NCI-H1092 treated with DMSO at 0.1 percent for 48 hours (cell line): ENCODE data around the gene MREG.
"Not testable (repeated sequence)": the region's sequence is repeated elsewhere in the genome, so short reads cannot be mapped to it uniquely, and the experiment has no call there.

ENCODE experiments used
- DNase-seq: peaks from one replicate; lab custom pipeline; 2025; lab: John Stamatoyannopoulos, UW

MREG gene

DNA sequence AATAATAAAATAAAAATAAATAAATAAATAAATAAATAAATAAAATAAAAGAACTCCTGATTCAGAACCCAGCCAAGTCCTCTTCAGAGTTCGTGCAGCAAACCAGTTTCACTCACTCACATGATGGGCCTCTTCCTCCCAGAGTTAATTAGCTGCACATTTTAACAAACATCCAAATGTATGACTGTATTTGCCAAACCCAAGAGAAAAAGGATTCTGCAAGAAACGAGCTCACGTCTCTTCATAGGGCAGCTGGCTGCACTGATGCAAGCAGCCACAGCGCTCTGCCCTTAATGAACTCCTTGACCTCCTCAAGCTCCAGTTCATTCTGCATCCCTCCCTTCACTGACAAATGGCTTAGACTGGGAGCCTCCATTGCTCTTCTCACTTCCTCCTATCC is 55.1 kb downstream of the MREG start:
- DNase-seq, result no peak

DNA sequence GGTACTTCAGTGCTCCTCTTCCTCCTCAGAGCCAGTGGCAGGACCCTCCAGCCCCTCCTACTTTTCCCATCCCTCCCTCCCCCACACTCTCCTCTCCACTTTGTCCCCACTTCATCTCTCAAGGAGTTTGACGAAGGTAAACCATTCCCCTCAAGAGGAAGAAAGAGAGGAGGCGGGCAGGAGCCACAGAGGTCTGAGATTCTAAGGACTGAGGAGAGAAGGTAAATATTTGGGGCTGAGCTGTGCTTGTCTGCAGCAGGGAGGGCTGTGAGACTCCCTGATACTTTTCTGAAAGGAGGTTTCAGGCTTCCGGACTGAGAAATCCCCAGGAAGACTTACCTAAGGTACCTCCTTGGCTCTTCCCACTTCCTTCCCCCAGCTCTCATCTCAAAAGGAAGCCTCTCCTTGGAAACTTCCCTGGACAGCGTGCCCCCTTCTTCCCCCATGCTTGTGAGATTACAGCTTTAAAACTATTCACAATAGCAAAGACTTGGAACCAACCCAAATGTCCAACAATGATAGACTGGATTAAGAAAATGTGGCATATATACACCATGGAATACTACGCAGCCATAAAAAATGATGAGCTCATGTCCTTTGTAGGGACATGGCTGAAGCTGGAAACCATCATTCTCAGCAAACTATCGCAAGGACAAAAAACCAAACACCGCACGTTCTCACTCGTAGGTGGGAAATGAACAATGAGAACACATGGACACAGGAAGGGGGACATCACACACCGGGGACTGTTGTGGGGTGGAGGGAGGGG is 55.8 kb downstream of the MREG start:
- DNase-seq, result not testable (repeated sequence)

DNA sequence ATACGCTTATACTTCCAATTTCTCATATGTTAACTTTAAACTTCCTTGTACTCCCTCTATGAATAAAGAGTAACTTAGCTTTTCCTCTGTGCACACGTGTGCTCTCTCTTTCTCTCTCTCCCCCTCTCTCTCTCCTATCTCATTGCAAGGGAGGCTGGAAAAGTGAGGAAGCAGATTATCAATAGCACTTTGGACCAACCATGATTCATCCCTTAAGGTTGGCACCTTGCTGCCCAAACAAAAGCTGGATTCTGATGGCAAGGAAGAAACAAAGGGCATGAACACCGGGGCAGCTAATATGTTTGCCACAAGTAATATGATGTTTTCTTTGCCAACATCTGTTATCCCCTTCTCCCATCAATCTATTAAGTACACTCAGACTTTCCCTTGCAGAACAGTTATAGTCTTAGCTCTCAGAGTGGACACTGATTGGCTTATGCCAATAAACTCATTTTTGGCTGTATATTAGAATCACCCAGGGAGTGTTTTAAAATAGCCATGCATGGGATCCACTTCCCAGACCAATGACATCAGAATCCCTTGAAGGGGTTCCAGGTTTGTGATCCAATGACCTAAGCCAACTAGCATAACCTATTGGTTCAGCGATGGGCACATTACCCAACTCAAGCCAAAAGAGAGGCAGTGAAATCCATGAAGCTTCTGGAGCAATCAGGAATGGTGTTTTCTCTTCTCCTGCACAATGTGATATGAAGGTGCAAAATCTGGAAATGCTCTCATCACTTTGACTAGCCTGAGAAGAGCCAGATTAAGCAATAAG is 60.3 kb downstream of the MREG start:
- DNase-seq, result no peak

DNA sequence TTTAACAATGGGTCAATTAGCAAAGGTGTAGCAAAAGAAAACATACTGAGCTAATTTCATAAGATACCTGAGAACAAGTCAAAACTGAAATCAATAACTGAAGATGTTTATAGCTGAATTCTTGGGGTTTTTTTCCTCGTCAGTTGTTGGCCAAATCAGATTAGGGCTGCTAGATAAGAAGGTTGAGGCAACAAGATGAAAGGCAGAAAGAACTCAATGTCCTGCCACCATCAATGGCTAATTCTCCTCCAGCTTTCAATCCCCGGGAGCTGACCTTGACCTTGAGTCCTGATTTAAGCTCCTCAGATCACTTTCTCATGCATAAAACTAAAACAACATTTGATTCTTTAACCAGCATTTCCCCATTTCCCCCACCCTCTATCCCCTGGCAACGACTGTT is 61.8 kb downstream of the MREG start:
- no peak for DNase-seq

DNA sequence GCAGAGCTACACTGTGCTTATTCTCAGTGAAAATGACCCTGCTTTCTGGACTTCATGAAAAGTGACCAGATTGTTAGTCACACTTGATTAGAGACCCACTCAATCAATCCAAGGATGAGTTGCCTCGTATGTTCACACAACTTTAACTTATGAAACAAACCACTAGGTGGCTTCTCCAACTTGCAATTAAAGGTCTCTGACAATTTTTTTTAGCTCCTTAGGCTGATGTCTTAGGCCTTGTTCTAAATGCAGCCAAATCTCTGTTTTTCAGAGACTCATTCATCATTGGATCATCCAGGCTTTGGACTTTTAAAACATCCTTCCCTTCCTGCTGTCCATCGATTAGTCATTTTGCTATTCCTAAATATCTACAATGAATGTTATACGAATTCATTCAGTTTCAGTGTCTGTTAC is 63.4 kb downstream of the MREG start:
- peak; percentile 1 for DNase-seq

DNA sequence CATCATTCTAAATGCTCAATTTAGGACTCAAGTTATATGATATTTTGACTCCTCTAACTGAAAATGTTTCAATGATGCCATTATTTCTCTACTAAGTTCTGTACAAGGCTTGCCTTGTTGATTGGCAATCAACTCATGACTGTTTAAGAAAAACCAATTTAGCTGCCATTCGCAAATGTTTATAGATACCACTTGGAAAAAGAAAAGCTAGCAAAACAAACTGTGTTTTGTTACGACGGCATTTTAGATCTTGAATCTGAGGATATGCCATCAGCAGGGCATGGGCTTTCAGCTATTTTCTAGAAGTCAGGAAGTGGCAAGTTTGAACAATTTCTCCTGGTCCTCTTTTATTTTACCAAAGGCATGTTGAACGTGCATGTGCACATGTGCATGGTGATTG is 65.3 kb downstream of the MREG start:
- DNase-seq, result no peak

DNA sequence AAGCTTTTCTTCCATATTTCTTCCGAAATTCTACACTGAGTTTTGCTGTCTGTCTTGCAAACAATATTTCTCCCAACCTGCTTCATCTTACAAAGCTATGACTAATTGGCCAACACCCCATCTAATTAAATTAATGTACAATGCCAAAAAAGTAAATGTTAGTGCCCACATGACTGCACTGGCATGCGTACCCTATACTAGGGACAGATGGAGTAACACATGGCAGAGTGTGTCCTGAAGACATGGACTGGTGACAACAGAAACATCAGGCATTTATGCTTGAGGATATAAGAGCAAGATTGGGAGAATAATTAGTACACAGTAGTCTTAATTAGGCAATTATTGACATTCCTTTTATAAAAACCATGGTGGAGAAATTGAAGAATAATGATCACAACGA is 66.8 kb downstream of the MREG start:
- no peak for DNase-seq

DNA sequence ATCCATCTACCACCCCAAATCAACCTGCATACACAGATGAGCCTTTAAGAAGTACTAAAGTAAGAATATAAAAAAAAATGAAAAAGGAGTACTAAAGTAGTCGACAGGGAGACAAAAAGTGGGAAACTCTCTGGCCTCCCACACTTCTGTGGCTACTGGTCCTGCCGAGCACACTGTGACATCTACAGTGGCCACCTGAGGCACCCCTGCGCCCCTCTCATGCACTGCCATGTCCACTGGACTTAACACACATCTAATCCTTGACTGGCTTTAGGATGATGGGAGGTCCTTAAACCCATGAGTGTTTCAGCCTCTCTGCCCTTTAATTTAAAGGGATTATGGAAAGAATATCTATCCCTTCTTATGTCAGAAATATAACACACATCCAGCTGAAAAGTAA is 71.2 kb downstream of the MREG start:
- DNase-seq, result no peak

DNA sequence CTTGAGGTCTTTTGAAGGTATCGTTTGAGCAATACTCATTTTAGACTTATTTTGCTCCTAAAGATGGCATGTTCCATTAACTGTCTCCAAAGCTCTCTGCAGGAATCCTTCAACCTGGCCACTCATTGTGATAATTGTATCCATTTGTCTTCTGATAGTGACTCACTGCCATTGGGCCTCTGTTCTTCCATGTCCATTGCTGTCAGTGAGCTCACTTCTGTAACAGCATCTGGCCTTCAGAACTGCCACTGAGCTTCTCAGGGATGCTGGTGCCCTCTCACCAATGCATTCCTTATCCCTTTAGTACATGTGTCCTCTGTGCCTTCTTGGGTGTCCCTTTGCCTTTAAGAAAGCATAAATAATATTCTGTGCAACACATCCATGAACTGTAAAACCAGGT is 71.6 kb downstream of the MREG start:
- no peak for DNase-seq

DNA sequence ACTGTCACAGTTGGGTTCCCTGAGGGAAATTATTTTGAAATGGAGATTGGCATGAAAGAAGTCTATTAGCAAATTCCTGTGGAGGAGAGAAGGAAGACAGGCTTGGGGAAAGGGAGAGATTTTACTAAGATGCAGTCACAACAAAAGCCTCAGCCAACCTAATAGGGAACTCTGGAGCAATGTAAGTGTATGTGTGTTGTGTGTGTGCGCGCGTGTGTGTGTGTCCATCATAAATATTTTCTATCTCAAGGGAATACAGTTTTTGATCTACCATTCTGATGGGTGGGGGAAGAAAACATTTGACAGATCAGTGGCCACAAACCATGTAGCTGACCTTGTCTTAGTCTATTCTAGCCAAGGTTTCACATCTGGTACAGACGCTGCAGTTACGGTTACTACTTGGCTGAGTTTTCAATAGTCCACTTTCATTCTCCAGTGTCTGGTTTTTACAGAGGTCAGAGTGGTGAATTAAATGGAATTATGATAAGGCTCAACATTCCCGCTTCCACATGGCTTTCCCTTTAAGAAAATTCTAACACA is 72.6 kb downstream of the MREG start:
- DNase-seq, result no peak

DNA sequence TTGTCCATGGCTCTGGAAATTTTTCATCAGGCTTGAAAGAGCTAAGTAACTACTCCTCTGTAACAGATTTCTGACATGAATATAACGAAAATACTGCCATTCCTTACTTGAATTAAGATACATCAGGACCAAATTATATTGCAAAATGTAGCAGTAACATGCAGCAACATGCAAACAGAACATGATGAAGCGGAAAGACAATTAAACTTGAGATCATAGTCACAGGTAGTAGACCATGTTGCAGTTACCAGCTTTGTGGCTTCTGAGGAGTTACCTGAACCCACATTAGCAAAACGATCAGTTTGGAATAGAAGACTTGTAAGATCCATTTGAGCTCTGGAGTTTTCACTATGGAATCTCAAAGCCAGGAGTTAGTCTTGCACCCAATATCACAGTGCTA is 76.2 kb downstream of the MREG start:
- no peak for DNase-seq

DNA sequence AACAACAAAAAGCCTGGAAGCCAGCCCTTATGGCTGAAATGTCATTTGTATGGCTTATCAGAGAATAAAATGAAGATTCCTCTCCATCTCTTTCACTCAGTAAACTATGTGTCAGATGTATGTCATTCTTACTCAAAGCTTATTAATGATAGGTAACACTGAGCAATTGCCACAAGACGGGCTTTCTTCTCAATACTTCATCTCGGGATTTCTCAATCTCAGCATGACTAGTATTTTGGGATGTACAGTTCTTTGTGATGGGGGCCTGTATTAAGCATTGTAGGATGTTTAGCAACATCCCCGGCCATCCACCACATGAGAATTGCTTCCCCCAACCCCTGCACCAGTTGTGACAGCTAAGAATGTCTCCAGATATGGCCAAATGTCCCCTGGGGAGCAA is 80.2 kb downstream of the MREG start:
- DNase-seq, result no peak

DNA sequence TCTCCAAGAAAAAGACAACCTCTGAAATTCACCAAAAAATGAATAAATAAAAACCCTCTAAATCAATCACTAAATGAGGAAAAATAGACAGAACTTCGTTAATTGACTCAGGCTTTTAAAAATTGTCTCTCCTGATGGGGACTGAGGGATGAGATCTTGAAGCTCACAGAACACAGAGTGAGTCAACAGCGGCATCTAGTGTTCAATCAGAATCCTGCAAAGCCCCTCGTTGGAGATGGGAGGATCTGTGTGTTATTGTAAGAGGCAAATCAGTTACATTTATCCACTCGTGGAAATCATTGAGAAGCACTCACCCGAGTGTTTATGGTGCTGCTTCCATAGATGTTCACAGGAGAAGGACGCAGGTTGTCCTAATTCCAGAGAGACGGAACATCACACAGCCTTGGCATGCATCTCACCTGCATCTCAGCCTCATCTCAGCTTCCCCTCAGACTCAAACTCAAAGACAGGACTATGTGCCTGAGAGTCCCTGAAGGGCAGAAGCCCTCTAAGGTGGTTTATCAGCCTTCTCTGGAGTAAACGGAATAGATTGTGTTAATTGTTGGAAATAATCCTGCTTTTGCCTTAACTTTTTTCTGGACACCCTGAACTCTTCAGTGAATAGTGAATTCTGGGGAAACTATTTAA is 82.0 kb downstream of the MREG start:
- DNase-seq, result peak; percentile 21

DNA sequence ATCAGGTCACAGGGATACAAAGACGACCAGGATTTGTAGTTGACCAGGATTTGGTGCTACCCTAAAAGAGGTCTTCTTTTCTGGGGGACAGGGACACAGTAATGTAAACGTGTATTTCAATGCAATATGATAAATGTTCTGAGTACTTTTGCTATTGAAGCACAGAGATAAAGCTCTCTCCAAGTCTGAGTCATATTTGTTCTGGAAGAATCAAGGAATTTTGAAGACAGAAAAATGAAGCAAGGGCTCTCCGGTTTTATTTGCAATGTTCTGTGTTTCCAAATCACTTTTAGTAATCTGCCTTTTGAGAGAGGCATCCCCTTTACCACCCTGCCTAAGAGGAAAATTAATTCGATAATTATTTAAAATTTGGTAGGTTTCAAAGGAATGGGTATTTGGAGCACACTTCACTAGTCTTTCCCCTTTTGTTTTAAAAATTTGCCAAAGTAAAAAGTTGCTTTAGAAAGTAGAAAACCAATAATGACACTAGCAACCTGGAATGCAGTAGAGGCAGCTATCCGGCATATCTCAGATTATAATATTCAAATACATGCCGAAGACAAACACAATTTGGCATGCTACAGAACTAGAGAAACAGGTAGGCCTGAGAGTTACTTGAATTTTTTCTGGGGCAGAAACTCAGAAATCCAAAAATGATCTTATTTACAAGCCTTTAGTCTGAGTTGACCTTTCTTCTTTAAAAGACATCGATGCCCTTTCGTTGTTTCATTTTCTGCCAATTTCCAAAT is 82.7 kb downstream of the MREG start:
- DNase-seq, result no peak

DNA sequence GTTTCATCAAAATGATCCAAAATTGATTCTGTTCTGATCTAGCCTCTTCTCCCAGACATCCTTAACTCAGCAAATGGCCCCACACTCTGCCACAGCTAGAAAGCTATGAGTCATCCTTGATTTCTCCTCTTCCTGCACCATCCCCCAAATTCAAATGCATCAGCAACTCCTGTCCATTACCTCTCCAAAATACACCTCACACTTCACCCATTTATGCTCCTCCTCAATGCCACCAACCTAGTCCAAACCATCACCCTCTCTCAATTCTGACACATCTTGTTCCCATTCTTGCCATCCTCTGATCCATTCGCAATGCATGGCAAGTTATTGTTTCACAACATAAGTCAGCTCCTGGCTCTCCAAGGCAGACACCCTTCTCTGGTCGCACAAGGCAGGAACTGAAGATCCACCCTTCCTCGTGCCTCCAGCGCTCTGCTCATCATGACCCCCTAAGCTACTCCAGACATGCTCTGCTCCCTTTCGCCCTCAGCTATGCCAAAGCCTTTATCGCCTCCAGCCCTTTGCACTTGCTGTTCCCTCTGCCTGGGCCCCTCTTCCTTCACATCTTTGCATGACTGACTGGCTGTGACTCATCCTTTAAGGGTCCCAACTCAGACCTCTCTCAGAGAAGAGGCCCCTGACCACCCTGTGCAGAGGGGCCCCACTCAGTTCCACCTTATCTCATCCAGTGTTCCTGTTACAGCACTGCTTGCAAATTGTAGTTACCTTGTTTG is 83.6 kb downstream of the MREG start:
- no peak for DNase-seq

DNA sequence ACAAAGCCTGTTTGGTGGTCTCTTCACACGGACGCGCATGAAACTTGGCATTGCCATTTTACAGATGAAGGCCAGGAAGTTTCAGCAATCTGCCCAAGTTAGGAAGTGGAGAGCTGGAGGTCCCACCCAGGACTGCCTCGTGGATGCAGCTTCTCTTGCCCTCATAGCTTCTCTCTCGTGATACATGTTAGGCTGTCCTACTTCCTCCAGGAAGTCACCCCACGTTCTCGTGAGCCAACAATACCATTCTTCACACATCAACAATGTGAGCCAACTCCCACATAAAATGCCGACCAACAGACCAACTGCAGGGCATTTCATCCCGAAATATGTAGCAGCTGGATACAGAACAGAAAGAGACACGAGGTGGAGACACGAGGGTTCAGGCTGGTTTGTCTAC is 85.3 kb downstream of the MREG start:
- DNase-seq, result no peak

DNA sequence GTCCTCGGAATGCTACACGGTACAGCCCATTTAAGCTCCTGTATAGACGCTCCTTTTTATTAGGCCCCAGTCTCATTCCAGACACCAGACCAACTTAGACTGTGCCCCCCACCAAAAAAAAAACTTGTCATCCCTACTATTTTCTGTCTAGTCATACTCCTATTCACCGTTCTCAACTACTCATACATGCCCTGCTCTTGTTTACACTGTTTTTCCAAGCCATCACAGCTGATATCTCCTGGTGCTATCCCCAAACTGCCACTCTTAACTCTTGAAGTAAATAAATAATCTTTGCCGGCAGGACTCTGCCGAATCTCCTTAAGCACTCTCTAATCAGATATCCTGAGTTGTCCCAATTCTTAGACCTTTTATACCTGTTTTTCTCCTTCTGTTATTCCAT is 86.4 kb downstream of the MREG start:
- not testable (repeated sequence) for DNase-seq

DNA sequence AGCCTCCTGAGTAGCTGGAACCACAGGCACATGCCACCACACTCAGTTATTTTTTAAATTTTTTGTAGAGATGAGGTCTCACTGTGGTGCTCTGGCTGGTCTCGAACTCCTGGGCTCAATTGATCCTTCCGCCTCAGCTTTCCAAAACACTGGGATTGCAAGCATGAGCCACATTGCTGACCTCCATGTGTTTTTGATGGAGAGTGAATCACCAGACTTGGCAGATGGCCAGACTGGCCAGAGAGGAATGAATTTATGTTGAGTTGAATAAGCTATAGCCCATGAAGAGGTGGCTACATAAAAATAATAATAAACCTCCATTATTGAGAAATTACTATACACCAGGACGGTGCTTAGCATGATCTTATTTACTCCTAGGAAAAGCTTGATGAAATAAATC is 91.5 kb downstream of the MREG start:
- no peak for DNase-seq

DNA sequence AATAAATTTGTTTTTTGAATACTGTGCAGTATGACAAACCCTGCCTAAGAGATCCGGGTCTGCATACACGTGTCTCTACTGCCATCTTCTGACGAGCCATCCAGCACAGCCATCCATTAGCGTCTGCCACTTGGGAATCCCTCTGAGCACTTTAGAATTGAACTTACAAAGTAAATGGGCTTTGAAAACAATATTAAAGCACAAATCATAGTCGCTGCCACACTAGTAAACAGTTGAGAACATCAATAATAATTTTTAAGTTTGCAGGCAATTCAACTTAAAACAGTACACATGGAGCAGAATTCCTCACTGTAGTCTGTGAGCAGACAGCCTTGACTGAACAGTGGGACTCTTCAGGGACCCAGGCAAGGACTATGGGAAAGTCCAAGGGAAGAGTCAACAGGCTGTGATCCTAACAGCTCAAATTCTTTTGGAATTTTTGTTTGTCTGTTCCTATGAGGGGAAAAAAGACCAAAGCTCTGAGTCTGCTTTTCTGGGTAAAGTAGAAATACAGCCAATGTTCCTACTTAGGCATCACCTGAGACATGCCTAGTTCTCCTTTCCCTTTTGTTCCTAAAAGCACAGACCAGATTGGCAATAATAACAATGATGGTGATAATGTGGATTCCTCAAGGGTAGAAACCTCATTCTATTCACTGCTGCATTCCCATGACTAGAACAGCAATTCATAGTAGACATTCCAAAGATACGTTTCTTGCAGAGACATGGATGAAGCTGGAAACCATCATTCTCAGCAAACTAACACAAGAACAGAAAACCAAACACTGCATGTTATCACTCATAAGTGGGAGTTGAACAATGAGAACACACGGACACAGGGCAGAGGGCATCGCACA is 92.9 kb downstream of the MREG start:
- DNase-seq, result peak; percentile 53

DNA sequence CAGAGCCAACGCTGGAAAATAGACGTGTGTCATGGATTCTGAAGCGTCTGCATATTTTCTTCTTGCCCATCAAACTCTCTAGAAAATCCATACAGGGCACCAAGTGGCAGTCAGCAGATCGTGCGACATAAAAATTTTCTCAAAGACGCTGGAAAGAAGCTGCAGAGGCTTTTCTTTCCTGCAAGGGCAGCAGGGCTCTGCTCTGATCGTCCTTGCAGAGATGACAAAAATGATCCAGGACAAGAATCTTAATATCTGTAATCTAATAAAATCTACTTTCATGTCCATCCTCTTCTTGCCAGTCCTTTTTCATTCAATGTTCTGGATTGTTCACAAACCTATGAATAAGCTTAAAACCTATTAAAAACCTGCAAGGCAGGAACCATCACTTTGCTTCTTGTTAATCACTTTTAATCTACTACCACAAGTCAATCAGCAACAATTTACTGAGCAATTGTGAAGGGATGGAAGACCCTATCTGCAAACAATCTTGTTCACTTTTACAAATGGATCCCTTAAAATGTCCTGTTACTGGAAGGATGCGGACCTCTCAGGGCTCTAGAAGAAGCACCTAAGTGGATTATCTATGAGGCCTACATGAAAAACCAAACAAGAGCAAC is 93.6 kb downstream of the MREG start:
- DNase-seq, result no peak
